ENCODE data around the gene TMEM253. TPM values are rescaled to one million over a fixed set of nuclear protein-coding genes. Genes with fewer than 3 reads are reported as not detected.
A peak's percentile ranks its signal among the peaks of the same experiment; 100 is the strongest.

TMEM253 gene
- total and polyA plus RNA-seq, 4 donors = 0.14 to 0.25 (median 0.19) TPM; not detected in 1

DNA sequence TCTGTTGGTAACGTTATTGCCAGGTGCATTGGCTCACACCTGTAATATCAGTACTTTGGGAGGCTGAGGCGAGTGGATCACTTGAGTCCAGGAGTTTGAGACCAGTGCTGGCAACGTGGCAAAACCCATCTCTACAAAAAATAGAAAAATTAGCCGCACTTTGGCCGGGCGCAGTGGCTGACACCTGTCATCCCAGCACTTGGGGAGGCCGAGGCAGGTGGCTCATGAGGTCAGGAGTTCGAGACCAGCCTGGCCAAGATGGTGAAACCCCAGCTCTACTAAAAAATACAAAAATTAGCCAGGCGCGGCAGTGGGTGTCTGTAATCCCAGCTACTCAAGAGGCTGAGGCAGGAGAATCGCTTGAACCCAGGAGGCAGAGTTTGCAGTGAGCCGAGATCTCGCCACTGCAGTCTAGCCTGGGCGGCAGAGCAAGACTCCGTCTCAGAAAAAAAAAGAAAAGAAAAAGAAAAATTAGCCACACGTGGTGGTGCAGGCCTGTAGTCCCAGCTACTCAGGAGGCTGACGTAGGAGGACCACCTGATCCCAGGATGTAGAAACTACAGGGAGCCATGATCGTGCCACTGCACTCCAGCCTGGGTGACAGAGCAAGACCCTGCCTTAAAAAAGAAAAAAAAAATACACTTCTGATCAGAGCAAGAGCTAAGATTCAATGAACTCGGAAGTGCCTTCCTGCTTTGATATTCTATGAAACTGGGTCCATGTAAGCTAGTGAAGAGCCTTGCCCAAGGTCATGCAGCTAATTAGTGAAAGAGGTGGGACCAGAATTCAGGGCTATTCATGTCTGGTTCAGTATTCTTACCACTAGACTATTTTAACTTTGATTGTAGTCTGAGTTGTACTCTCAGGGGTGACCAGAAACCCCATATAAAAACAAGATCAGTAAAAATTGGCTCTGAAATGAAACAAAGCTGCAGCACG is 47.4 kb upstream of the TMEM253 start:
- Histone ChIP-seq H3K9me3 (ENCODE audit: control insufficient read depth in 4 of 4, low read length in 3 of 4) (no peaks in the 10 kb centered on the region), H3K4me3 (ENCODE audit: low read depth in 1 of 3, low read length in 3 of 3) (no peak overlapping the region), H3K36me3 (ENCODE audit: control insufficient read depth in 4 of 4, insufficient read depth in 3 of 4, low read depth in 1 of 4, low read length in 3 of 4) (no peaks in the 10 kb centered on the region), H3K27me3 (ENCODE audit: control insufficient read depth in 4 of 4, insufficient read depth in 4 of 4, low read length in 3 of 4) (no peaks in the 10 kb centered on the region), H3K27ac (ENCODE audit: low read depth in 1 of 2, low read length in 2 of 2) (peak overlapping the region; percentile 47 to 72), H3K9ac (ENCODE audit: low read depth in 1 of 2, low read length in 2 of 2) (no peak overlapping the region), H3K4me1 (ENCODE audit: control insufficient read depth in 4 of 4, insufficient read depth in 4 of 4, low read length in 3 of 4) (peaks cover 20 to 63% (median 44%) of the 10 kb centered on the region in 4 donors)
- TF ChIP-seq HNF4G (IDR thresholded peaks at IDR 0.05) (no peak), JUND (IDR thresholded peaks at IDR 0.05) (no peak), GABPA (IDR thresholded peaks at IDR 0.05 in 1 of 2, conservative IDR thresholded peaks at IDR 0.05 in 1 of 2) (no peak), FOXA2 (IDR thresholded peaks at IDR 0.05) (no peak), RXRA (IDR thresholded peaks at IDR 0.05) (no peak), RAD21 (IDR thresholded peaks at IDR 0.05) (no peak), EGR1 (IDR thresholded peaks at IDR 0.05; ENCODE audit: low read depth in 2 of 2) (no peak)
- TF ChIP-seq, protein P1, sequence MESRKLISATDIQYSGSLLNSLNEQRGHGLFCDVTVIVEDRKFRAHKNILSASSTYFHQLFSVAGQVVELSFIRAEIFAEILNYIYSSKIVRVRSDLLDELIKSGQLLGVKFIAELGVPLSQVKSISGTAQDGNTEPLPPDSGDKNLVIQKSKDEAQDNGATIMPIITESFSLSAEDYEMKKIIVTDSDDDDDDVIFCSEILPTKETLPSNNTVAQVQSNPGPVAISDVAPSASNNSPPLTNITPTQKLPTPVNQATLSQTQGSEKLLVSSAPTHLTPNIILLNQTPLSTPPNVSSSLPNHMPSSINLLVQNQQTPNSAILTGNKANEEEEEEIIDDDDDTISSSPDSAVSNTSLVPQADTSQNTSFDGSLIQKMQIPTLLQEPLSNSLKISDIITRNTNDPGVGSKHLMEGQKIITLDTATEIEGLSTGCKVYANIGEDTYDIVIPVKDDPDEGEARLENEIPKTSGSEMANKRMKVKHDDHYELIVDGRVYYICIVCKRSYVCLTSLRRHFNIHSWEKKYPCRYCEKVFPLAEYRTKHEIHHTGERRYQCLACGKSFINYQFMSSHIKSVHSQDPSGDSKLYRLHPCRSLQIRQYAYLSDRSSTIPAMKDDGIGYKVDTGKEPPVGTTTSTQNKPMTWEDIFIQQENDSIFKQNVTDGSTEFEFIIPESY (IDR thresholded peaks at IDR 0.05) = no peak
- no peak for DNase-seq (ENCODE audit: low spot score)
- 84% methylated on average over 20 of the region's 20 CpGs for WGBS

DNA sequence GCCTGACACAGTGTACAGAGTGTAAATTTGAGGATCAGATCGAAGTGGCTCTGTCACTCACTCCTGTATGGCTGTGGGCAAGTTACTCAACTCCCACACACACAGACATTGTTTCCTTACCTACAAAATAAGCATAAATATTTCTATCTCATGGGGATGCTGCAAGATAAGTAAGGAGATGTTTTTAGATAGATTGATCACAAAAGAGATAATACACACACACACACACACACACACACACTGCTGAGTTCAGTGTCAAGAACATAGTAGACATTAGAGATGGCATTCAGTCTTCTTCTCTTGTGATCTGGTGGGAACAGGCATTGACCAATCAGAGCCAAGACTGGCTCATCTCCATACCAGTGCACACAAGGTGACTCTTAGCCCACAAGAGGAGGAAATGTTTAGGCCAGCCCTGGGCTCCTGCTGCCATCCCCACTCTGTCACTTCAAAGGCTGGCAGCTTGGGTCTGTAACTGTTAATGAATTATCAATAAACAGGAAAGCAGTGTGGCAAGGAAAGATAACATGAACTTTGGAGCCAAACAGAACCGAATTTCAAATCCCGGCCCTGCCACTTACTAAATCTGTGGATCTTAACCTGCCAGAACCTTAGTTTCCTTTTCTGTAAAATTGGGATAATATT is 46.6 kb upstream of the TMEM253 start:
- no peaks in the 10 kb centered on the region for H3K36me3 ChIP-seq (ENCODE audit: control insufficient read depth in 4 of 4, insufficient read depth in 3 of 4, low read depth in 1 of 4, low read length in 3 of 4)
- peak overlapping the region in 1 of 3 donors; percentile 28 for H3K4me3 ChIP-seq (ENCODE audit: low read depth in 1 of 3, low read length in 3 of 3)
- peaks cover 18 to 55% (median 37%) of the 10 kb centered on the region in 4 donors for H3K4me1 ChIP-seq (ENCODE audit: control insufficient read depth in 4 of 4, insufficient read depth in 4 of 4, low read length in 3 of 4)
- 21% methylated on average over 3 of the region's 3 CpGs for WGBS
- peak overlapping the region in 1 of 2 donors; percentile 55 for H3K9ac ChIP-seq (ENCODE audit: low read depth in 1 of 2, low read length in 2 of 2)
- no peak for DNase-seq (ENCODE audit: low spot score)
- no peaks in the 10 kb centered on the region for H3K9me3 ChIP-seq (ENCODE audit: control insufficient read depth in 4 of 4, low read length in 3 of 4)
- peak overlapping the region; percentile 72 to 84 for H3K27ac ChIP-seq (ENCODE audit: low read depth in 1 of 2, low read length in 2 of 2)
- no peaks in the 10 kb centered on the region for H3K27me3 ChIP-seq (ENCODE audit: control insufficient read depth in 4 of 4, insufficient read depth in 4 of 4, low read length in 3 of 4)
- TF ChIP-seq YY1 (IDR thresholded peaks at IDR 0.05) (peak; percentile 74), SP1 (IDR thresholded peaks at IDR 0.05) (peak; percentile 99), JUND (IDR thresholded peaks at IDR 0.05) (peak in 1 of 2 donors; percentile 73), NR2F2 (IDR thresholded peaks at IDR 0.05) (no peak), HNF4A (conservative IDR thresholded peaks at IDR 0.05) (peak; percentile 90 to 95), GABPA (IDR thresholded peaks at IDR 0.05 in 1 of 2, conservative IDR thresholded peaks at IDR 0.05 in 1 of 2) (peak in 1 of 2 donors; percentile 23), RAD21 (IDR thresholded peaks at IDR 0.05) (peak; percentile 31 to 34), RXRA (IDR thresholded peaks at IDR 0.05) (peak; percentile 93 to 96), HNF4G (IDR thresholded peaks at IDR 0.05) (peak; percentile 88), EGR1 (IDR thresholded peaks at IDR 0.05; ENCODE audit: low read depth in 2 of 2) (peak; percentile 17 to 87), FOXA2 (IDR thresholded peaks at IDR 0.05) (peak; percentile 74), TAF1 (conservative IDR thresholded peaks at IDR 0.05) (no peak), FOXA1 (IDR thresholded peaks at IDR 0.05) (peak; percentile 51)
- TF ChIP-seq, protein P2, sequence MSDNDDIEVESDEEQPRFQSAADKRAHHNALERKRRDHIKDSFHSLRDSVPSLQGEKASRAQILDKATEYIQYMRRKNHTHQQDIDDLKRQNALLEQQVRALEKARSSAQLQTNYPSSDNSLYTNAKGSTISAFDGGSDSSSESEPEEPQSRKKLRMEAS (IDR thresholded peaks at IDR 0.05) = peak; percentile 94
- TF ChIP-seq, protein P3, sequence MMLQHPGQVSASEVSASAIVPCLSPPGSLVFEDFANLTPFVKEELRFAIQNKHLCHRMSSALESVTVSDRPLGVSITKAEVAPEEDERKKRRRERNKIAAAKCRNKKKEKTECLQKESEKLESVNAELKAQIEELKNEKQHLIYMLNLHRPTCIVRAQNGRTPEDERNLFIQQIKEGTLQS (IDR thresholded peaks at IDR 0.05) = peak; percentile 52
- TF ChIP-seq, protein P1 (IDR thresholded peaks at IDR 0.05) = peak; percentile 66
- TF ChIP-seq, protein P4, sequence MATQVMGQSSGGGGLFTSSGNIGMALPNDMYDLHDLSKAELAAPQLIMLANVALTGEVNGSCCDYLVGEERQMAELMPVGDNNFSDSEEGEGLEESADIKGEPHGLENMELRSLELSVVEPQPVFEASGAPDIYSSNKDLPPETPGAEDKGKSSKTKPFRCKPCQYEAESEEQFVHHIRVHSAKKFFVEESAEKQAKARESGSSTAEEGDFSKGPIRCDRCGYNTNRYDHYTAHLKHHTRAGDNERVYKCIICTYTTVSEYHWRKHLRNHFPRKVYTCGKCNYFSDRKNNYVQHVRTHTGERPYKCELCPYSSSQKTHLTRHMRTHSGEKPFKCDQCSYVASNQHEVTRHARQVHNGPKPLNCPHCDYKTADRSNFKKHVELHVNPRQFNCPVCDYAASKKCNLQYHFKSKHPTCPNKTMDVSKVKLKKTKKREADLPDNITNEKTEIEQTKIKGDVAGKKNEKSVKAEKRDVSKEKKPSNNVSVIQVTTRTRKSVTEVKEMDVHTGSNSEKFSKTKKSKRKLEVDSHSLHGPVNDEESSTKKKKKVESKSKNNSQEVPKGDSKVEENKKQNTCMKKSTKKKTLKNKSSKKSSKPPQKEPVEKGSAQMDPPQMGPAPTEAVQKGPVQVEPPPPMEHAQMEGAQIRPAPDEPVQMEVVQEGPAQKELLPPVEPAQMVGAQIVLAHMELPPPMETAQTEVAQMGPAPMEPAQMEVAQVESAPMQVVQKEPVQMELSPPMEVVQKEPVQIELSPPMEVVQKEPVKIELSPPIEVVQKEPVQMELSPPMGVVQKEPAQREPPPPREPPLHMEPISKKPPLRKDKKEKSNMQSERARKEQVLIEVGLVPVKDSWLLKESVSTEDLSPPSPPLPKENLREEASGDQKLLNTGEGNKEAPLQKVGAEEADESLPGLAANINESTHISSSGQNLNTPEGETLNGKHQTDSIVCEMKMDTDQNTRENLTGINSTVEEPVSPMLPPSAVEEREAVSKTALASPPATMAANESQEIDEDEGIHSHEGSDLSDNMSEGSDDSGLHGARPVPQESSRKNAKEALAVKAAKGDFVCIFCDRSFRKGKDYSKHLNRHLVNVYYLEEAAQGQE (IDR thresholded peaks at IDR 0.05) = peak; percentile 71
- TF ChIP-seq, protein P5, sequence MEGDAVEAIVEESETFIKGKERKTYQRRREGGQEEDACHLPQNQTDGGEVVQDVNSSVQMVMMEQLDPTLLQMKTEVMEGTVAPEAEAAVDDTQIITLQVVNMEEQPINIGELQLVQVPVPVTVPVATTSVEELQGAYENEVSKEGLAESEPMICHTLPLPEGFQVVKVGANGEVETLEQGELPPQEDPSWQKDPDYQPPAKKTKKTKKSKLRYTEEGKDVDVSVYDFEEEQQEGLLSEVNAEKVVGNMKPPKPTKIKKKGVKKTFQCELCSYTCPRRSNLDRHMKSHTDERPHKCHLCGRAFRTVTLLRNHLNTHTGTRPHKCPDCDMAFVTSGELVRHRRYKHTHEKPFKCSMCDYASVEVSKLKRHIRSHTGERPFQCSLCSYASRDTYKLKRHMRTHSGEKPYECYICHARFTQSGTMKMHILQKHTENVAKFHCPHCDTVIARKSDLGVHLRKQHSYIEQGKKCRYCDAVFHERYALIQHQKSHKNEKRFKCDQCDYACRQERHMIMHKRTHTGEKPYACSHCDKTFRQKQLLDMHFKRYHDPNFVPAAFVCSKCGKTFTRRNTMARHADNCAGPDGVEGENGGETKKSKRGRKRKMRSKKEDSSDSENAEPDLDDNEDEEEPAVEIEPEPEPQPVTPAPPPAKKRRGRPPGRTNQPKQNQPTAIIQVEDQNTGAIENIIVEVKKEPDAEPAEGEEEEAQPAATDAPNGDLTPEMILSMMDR (IDR thresholded peaks at IDR 0.05; ENCODE audit: low read depth, low read length, missing input control) = no peak

All from liver (tissue), 9 donors.